HK-2 (cell line): ENCODE data around the gene DPH7.
"Not testable (repeated sequence)": the region's sequence is repeated elsewhere in the genome, so short reads cannot be mapped to it uniquely, and the experiment has no call there.

ENCODE experiments used
- DNase-seq: peaks from one replicate; pipeline ENCODE4 v3.0.0-alpha.2; 2018; ENCODE audit not compliant: unreplicated experiment

Gene DPH7

DNA sequence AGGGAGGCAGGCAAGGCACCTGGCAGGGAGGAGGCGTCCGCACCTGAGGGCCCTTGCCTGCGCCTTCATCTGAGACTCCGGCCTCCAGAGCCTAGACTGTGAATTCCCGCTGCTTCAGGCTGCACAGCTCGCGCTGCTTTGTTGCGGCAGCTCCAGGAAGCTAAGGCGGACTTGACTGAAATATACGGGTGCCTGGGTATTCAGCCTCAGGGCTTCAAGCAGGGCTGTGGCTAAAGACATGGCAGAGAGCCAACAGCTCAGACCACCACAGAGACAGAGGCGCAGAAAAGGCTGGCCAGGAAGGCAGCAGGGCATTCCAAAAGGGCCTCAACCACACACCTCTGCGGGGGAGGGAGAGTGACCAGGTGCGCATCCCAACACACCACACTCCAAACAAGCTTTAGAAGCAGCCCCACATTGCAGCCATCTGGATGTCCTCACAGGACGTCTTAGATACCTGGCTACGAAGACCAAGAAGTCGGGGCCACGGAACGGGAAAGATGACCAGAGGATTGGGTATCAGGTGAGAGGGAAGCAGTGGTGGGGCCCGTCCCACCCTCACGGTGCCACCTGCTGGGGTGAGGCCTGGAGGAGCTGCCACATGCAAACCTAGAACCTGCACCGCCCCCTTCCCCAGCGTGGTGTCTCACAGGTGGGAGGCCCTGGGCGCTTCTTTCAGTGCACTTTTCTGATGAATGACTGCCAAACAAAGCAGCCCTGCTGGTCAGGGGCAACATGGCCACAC lies 1.7 kb upstream of the DPH7 start:
- no peak for DNase-seq

DNA sequence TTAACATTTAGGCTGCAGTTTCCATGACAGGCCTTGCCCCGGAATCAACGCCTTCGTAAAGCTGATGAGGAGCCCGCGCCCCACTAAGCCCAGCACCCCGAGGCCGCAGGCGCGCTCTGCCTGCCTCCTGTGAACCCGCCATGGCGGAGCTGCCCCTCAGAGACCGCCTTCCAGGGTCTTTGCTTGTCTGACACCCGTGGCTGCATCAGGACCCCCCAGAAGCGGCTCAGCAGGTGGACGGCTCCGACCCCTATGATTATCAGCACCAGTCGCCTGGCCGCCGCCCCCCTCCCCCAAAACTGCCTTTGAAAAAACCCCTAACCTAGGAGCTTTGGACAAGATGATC lies 507 bp upstream of the DPH7 start:
- no peak for DNase-seq

DNA sequence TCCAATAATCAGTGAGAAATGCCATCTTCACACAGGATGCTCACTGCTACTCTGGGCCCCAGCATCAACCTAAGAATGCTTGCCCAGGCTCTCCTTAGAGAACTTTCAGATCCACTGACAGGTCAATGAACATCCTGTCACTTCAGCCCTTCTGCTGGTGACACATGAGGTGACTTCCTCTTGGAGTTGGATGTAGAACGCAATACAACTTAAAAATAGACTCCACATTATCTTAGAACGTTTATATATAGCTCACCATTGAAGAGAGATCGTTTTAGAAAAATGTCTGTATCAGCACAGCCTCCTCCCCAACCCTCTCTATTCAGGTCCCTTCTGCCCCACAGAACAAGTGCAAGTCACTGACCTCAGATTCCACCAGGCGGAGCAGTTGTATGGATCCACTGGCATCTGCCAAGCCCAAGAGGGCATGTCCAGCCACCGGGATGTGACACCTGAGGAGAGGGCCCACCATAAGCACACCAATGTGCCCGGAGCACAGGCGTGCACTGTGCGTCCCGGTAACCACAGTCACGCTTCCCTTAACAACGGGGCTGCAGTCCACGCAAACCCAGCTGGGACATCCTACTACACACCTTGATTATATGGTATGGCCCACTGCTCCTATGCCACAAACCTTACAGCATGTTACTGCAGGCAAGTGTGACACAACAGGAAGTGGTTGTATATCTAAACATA lies 2.9 kb downstream of the DPH7 start:
- no peak for DNase-seq

DNA sequence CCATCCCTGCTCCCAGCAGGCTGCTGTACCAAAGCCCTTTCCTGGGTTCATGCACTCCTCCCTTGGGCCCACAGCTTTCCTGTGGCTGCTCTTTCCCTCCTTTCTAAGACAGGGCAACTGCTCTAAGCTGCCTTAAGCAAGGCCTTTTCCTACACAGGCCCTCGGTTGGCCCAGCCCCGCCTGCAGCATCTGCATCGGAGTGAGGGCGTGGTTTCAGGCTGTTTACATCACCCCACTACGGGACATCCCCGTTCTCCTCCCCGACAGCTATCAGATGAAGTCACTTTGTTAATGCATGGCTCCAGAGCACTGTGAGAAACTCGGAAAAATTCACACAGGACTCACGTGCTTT lies 3.4 kb downstream of the DPH7 start:
- no peak for DNase-seq

DNA sequence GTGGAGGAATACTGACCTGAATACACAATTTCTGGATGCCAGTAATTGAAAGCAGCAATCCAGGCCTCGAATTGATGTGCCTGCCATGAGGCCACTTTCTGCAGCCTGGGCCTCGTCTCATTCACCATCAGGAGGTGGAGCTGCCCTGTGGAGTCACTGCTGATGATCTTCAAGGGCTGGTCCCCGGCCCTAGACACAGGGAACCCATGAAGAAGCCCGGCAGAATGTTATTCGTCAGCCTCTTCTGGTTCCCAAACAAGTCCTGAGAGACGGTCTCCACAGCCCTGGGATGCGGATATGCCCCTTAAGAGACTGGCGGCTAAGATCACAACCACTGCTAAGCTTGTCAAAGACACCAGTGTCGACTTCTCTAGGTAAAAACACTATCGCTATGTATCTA lies 4.5 kb downstream of the DPH7 start:
- no peak for DNase-seq

DNA sequence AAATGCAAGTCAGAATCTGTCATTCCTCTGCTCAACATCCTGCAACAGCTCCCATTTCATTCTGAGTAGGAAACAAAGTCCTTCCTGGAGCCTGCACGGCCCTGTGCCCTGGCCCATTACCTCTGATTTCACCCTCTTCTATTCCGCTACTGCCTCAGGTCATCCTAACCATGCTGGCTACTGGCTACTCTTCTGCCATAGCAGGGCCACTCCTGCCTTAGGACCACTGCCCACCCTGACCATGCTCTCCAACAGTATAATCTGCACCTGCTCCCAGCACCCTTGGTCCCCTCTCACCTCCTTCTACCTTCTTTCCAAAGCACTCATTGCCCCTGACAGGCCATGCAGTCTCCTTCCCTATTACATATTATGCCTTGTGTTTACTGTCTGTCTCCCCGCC lies 8.2 kb downstream of the DPH7 start:
- DNase-seq, result no peak

DNA sequence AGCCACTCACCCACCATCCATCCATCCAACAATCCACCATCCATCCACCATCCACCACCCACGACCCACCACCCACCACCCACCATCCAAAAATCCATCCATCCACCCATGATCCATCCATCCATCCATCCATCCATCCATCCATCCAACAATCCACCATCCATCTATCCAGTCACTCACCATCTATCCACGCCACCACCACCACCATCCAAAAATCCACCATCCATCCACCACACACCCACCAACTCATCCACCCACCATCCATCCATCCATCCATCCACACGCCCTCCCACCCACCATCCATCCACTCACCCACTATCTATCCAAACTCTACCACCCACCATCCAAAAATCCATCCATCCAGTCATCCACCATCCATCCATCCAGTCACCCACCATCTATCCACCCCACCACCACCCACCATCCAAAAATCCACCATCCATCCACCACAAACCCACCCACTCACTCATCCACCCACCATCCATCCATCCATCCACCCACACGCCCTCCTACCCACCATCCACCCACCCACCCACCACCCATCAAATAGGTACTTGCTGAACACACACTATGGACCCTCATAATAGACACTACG lies 9.0 kb downstream of the DPH7 start:
- no peak for DNase-seq

DNA sequence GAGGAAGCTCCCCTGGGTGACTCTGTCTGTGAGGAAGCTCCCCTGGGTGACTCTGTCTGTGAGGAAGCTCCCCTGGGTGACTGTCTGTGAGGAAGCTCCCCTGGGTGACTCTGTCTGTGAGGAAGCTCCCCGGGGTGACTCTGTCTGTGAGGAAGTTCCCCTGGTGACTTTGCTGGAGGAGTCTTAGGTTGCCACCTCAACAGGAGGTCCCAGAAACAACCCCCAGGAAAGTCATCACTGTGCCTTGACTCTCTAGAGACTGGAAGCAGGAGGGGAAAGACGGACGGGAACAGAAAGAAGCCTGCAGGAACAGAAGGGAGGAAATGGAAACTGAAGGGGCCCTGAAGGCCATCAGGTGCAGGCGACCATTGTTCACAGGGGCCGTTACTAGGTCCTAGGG lies 10.3 kb downstream of the DPH7 start:
- not testable (repeated sequence) for DNase-seq

DNA sequence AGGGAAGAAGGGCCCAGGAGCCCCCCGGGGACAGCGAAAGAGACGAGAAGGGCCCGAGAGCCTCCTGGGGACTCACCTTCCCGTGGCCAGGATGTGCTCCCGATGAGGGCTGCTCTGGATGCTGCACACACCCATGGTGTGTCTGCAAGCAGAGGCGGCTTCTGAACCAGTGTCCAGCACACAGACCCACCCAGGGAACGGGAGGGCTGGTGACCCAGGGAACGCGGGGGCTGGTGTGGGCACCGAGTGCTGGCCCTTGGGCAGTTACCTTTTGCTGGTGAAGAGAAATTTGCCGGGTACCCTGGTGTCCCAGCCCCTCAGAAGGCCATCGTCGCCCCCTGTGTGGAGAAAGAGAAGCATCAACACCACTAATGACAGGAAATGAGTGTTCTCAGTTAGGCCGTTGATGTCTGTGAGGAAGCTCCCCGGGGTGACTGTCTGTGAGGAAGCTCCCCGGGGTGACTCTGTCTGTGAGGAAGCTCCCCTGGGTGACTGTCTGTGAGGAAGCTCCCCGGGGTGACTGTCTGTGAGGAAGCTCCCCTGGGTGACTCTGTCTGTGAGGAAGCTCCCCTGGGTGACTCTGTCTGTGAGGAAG lies 13.8 kb downstream of the DPH7 start:
- DNase-seq, result no peak

DNA sequence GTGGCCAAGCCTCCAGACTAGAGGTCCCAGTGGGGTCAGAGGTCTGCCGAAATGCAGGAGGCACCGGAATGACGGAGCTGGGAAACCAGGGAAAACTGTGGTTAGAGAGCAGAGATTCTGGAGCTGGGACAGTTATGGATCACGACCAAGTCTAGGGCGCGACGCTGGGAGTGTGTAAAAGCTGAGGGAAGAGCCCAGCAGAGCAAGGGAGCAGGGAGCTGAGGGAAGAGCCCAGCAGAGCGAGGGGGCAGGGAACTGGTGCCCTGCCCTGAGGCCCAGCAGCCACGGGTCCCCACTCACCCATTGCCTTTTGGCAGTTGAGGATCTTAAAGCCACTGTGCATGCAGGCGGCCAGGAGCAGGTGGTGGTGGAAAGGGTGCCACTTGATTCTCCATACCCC lies 14.6 kb downstream of the DPH7 start:
- DNase-seq, result no peak

DNA sequence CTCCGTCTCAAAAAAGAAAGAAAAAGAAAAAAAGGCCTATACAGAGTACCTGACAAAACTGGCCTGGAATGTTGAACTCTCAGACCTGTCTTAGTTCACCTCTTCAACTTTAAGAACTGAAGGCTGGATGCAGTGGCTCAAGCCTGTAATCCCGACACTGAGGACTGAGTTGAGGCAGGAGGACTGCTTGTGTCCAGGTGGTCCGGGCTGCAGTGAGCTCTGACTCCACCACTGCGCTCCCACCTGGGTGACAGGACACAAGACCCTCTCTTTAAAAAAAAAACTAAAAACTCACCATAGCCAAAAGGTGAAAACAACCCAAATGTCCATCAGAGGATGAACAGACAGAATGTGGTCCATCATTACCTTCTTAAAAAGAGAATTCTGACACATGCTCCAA lies 20.6 kb downstream of the DPH7 start:
- DNase-seq, result no peak

DNA sequence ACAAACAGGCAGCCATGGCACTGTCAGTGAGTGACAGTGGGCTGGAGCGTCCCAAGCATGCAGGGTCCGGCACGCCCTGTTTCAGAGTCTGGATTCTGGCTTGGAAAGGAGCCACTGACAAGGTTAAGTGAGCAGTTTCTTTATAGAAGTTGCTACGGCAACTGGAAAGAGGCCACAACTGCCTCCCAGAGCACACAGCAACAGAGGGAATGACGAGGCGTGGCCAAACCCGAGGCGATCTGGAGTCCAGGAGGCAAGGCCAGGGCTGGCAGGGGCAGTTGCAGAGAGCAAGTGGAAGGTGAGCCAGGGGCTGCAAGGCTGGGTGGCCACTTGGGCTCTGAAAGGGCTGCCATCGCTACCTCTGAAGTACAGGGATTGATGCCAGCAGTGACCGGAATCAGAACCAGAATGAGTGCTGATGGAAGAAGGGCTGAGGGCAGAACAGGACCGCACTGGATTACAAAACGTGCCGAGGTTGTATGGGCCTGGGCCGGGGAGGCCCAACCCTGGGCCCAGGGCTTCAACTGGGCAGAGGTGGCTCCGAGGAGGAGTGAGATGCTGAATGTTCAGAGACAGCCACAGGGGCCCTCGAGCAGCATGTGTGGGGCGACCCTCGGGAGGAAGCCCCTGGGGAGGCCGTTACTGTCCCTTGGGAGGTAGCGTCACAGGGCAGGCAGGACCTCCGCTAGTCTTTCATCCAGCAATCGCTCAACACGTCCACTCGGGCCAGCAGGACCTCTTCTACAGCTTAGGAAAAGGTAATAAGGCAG lies 22.5 kb downstream of the DPH7 start:
- no peak for DNase-seq

DNA sequence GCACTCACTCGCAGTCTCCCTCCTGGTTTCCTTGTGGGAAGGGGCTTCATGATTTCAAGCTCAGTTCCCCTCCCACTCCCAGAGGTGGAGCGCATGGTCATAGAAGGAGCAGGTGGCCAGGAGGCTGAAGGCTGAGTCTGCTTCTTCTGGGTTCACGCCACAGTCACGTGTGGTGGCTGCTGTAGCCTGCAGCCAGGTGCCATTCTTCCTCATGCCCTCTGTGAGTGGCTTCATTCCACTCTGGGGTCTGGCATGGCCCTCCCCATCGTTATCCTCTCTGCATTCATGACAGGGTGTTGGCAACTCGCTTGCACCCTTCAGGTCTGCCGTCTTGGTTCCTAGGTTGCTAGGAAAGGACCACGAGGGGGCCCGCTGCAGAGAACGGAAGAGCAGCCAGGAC lies 23.5 kb downstream of the DPH7 start:
- no peak for DNase-seq

DNA sequence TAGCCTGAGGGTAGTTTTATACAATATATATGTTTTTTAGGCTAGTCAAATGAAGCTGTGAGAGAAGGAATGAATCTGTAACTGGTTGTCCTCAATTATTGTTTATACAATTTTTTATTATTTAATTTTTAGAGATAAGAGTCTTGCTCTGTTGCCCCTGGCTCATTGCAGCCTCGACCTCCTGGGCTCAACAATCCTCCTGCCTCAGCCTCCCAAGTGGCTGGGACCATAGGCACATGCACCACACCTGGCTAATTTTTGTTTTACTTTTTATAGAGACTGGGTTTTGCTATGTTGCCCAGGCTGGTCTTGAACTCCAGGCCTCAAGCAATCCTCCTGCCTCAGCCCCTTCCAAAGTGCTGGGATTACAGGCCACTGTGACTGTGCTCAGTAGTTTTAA lies 24.4 kb downstream of the DPH7 start:
- no peak for DNase-seq

DNA sequence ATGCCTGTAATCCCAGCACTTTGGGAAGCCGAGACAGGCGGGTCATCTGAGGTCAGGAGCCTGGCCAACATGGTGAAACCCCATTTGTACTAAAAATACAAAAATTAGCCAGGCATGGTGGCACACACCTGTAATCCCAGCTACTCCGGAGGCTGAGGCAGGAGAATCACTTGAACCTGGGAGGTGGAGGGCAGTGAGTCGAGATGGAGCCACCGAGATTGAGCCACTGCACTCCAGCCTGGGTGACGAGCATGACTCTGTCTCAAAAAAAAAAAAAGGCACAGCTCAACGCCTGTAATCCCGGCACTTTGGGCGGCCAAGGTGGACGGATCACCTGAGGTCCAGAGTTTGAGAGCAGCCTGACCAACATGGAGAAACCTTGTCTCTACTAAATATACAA lies 25.1 kb downstream of the DPH7 start:
- DNase-seq, result not testable (repeated sequence)

DNA sequence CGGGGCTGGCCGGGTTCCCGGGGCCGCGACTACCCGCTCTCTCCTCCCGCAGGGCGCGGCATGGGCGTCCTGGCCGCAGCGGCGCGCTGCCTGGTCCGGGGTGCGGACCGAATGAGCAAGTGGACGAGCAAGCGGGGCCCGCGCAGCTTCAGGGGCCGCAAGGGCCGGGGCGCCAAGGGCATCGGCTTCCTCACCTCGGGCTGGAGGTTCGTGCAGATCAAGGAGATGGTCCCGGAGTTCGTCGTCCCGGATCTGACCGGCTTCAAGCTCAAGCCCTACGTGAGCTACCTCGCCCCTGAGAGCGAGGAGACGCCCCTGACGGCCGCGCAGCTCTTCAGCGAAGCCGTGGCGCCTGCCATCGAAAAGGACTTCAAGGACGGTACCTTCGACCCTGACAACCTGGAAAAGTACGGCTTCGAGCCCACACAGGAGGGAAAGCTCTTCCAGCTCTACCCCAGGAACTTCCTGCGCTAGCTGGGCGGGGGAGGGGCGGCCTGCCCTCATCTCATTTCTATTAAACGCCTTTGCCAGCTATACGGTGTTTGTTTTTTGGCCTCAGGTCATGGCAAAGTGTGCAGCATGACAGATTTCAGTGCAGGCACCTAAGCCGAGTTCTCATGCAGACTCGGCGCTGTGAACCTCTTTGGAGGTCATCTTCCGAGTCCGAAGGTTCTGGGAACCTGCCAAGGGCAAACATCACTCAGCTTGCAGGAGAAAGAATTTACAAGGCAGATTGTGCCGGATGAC lies 26.5 kb downstream of the DPH7 start:
- peak; percentile 8 for DNase-seq

DNA sequence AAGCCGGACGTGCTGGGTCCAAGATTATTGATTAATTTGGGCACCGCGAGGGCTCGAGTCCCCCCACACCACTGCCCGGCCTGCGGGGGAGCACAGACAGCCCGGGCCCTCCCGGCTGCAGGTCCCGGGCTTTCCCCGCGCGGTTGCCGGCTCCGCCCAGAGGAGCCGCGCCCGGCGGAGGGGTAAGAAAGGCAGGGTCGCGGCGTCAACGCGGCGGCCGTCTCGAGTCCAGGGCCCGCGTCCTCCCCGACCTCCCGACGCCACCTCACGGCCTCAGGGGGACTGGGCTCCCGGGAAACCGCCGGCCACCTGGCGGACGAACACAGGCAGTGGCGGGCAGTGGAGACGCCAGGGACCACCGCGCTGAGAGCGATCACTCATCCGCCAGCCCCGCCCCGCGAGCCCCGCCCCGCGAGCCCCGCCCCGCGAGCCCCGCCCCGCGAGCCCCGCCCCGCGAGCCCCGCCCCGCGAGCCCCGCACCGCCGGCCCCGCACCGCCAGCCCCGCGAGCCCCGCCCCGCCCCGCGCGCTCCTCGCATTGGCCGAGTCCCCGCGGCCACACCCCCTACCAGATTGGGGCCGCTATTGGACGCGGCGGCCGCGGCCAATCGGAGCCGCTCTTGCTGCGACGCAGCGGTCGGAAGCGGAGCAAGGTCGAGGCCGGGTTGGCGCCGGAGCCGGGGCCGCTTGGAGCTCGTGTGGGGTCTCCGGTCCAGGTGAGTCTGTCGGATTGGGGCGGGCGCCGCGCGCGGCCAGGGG lies 27.3 kb downstream of the DPH7 start, which contains the start of gene MRPL41:
Gene MRPL41, plus strand, starts transcription at position 616 of the 758 bp plus-strand sequence. CDS start 203 bp downstream, outside the sequence.
- DNase-seq, result peak; percentile 91

DNA sequence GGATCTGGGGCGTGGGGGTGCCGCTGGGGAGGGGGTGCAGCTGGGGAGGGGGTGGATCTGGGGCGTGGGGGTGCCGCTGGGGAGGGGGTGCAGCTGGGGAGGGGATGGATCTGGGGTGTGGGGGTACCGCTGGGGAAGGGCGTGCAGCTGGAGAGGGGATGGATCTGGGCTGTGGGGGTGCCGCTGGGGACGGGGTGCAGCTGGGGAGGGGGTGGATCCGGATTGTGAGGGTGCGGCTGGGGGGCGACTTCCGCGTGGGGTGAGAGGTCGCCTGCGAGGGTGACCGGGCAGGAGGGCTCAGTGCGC lies 27.8 kb downstream of the DPH7 start:
- DNase-seq, result not testable (repeated sequence)

DNA sequence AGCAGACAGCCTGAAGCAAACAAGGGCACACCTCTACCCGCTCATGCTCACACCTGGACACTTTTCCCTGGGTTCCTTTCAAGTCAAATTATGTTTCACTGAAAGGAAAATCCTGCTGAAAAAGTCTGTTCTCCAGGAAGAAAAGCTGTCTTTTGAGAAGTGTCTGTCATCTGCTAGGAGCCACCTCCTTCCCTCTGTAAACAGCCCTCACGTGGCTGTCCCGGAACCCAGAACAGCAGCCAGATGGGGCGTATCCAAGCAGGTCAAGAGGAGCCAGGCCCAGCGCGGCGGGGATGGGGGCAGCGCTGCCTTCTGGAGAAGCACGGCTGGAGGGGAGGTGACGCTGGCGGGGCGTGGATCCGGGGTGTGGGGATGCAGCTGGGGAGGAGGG lies 28.5 kb downstream of the DPH7 start, which contains the start of gene PNPLA7:
Gene PNPLA7, minus strand, starts transcription at position 172 of the 391 bp plus-strand sequence. CDS start 205 bp downstream, outside the sequence.
- peak; percentile 78 for DNase-seq

DNA sequence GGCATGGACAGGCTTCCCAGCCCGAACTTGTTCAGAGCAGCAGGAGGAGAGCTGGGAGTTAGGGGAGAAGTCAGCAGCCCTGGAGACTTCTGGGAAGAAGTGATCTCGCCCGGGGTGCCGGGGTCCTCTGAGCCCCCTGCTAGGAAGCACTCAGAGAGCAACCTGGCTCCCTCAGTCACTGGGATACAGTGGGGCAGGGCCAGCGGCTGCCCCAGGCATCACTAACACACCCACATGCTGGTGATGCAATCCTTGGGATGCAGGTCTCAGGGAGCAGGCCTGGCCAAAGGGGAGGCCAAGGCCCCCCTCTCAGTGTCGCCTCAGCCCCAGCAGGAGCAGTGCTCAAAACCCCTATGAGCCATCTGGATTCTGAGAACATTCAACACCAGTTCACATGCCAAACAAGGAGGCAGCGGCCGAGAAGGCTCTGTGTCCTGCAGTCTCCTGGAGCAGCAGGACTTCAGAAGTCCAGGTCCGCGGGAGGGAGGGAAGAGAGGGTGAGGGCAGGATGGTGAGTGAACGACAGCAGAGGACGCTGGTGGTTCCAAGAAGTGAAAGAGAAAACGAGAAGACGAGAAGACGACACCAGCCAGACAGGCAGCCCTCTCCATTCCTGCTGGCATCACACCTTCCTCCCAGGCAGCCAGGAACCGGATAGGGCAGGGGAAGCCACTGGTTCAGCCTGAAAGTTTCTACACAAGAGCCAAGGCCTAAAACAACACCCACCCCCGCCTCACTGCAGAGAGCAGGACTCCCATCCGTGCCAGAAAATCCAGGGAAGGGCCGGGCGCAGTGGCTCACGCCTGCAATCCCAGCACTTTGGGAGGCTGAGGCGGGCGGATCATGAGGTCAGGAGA lies 30.8 kb downstream of the DPH7 start:
- DNase-seq, result no peak
